Measurements from ENCODE around the gene DDX17.

The DDX17 gene

DNA sequence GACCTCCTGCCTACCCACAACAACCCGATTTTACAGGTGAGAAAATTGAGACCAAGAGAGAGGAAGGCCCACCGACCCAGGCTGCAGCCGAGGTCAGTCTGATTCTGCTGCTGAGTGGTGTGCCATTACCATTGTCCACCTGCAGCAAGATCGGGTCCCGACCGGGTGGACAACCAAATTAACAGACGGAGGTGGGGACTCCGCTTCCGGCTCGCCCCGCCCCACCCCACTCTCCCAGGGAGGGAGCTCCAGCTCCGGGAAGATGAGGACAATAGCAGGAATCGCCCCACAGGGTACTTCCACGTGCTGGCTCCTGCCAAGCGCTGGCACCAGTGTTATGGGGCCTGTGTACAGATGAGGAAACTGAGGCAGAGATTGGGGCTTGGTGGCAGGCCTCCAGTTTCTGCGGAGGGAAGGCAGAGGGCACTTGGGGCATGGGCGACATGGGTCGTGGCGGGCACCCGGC is 38.6 kb downstream of the DDX17 start:
- Histone ChIP-seq H2BK12ac (ENCODE audit: low read length in 2 of 2) (peak overlapping the region in 1 of 2 experiments; percentile 45), H2AK5ac (ENCODE audit: low read length, severe bottlenecking) (peak overlapping the region; percentile 60), H3K79me1 (replicated peaks; ENCODE audit: low read length, poor library complexity, severe bottlenecking) (peaks cover 25% of the 10 kb centered on the region), H3K4me1 (ENCODE audit: control insufficient read depth, insufficient read depth, low read depth, low read length) (peaks cover 28% of the 10 kb centered on the region), H4K8ac (ENCODE audit: low read length) (peak overlapping the region; percentile 99), H2BK120ac (ENCODE audit: low read depth, low read length) (peak overlapping the region; percentile 95), H3K9me3 (ENCODE audit: control insufficient read depth, low read length) (no peaks in the 10 kb centered on the region), H3K4ac (ENCODE audit: low read depth in 1 of 2, low read length in 2 of 2) (peak overlapping the region; percentile 94 to 96), H2AFZ (ENCODE audit: low read depth, low read length) (peak overlapping the region; percentile 85), H3K4me2 (ENCODE audit: low read length, poor library complexity, severe bottlenecking) (peak overlapping the region; percentile 97), H3K23ac (ENCODE audit: low read length in 2 of 2) (peak overlapping the region in 1 of 2 experiments; percentile 46), H3K27ac (ENCODE audit: low read length, poor library complexity, severe bottlenecking) (no peak overlapping the region), H3K9ac (ENCODE audit: low read length) (peak overlapping the region; percentile 94), H4K91ac (ENCODE audit: low read length) (peak overlapping the region; percentile 96), H3K18ac (ENCODE audit: low read depth in 1 of 2, low read length in 2 of 2) (peak overlapping the region; percentile 97 to 99), H3K36me3 (ENCODE audit: control insufficient read depth in 1 of 2, insufficient read depth in 2 of 2, low read depth in 1 of 2, low read length in 2 of 2) (peaks cover 11 to 13% of the 10 kb centered on the region in 2 experiments), H3K4me3 (ENCODE audit: insufficient read depth in 1 of 2, low read depth in 1 of 2, low read length in 2 of 2) (peak overlapping the region; percentile 75 to 88), H2BK5ac (ENCODE audit: low read depth, low read length, poor library complexity, severe bottlenecking) (no peak overlapping the region), H2BK15ac (ENCODE audit: low read depth, poor library complexity, severe bottlenecking) (peak overlapping the region; percentile 34), H3K27me3 (ENCODE audit: control insufficient read depth in 1 of 2, insufficient read depth in 1 of 2, low read length in 2 of 2) (peaks cover 0 to 18% of the 10 kb centered on the region in 2 experiments), H3K14ac (ENCODE audit: low read length in 2 of 2) (peak overlapping the region in 1 of 2 experiments; percentile 73)
- 37% methylated on average over 17 of the region's 20 CpGs for WGBS
- no peak for DNase-seq

- peaks cover 34% of the 10 kb centered on the region for H3K4me1 ChIP-seq (ENCODE audit: control insufficient read depth, insufficient read depth, low read depth, low read length)
- H3K18ac ChIP-seq (ENCODE audit: low read depth in 1 of 2, low read length in 2 of 2): no peak overlapping the region
- H3K27ac ChIP-seq (ENCODE audit: low read length, poor library complexity, severe bottlenecking): no peak overlapping the region
- no peak overlapping the region for H4K91ac ChIP-seq (ENCODE audit: low read length)
- H2AK5ac ChIP-seq (ENCODE audit: low read length, severe bottlenecking): no peak overlapping the region
- H3K27me3 ChIP-seq (ENCODE audit: control insufficient read depth in 1 of 2, insufficient read depth in 1 of 2, low read length in 2 of 2): peaks cover 5 to 33% of the 10 kb centered on the region in 2 experiments
- H3K9ac ChIP-seq (ENCODE audit: low read length): no peak overlapping the region
- no peak overlapping the region for H2BK12ac ChIP-seq (ENCODE audit: low read length in 2 of 2)
- no peak overlapping the region for H3K4me3 ChIP-seq (ENCODE audit: insufficient read depth in 1 of 2, low read depth in 1 of 2, low read length in 2 of 2)
- H2BK120ac ChIP-seq (ENCODE audit: low read depth, low read length): no peak overlapping the region
- peaks cover 19% of the 10 kb centered on the region for H3K79me1 ChIP-seq (replicated peaks; ENCODE audit: low read length, poor library complexity, severe bottlenecking)
- H3K36me3 ChIP-seq (ENCODE audit: control insufficient read depth in 1 of 2, insufficient read depth in 2 of 2, low read depth in 1 of 2, low read length in 2 of 2): peaks cover 5 to 8% of the 10 kb centered on the region in 2 experiments
- 72% methylated on average over 26 of the region's 26 CpGs for WGBS
- H3K4ac ChIP-seq (ENCODE audit: low read depth in 1 of 2, low read length in 2 of 2): no peak overlapping the region
- H2BK15ac ChIP-seq (ENCODE audit: low read depth, poor library complexity, severe bottlenecking): no peak overlapping the region
- no peak overlapping the region for H3K4me2 ChIP-seq (ENCODE audit: low read length, poor library complexity, severe bottlenecking)
- H3K9me3 ChIP-seq (ENCODE audit: control insufficient read depth, low read length): no peaks in the 10 kb centered on the region
- no peak overlapping the region for H2BK5ac ChIP-seq (ENCODE audit: low read depth, low read length, poor library complexity, severe bottlenecking)
- H3K23ac ChIP-seq (ENCODE audit: low read length in 2 of 2): no peak overlapping the region
- H2AFZ ChIP-seq (ENCODE audit: low read depth, low read length): no peak overlapping the region
- peak overlapping the region; percentile 9 for H4K8ac ChIP-seq (ENCODE audit: low read length)
- no peak overlapping the region for H3K14ac ChIP-seq (ENCODE audit: low read length in 2 of 2)
- no peak for DNase-seq
Measured at GRCh38 chr22:38465673-38466490, 40.2 kb downstream of the DDX17 start.

DNA sequence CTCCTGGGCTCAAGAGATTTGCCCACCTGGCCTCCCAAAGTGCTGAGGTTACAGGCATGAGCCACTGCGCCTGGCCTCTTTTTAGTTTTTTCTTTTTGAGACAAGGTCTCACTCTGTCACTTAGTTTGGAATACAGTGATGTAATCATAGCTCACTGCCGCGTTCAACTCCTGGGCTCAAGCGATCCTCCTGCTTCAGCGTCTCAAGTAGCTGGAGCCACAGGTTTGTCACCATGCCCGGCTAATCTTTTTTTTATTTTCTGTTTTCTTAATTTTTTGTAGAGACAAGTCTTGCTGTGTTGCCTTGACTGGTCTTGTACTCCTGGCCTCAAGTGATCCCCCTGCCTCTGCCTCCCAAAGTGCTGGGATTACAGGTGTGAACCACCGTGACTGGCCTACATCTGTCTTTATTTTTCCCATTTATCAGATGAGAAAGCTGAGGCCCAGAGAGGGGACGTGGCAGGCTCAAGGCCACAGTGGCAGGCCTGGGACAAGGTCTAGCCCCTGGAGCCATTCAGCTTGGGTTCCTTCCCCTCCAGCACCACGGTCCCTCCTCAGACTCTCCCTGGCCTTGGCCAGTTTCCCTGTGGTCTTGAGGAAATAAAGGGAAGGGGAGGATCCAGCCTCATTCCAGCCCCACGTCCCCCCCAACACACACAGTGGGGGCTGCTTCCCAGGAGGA is 41.0 kb downstream of the DDX17 start:
- Histone ChIP-seq H3K14ac (ENCODE audit: low read length in 2 of 2) (no peak overlapping the region), H2AFZ (ENCODE audit: low read depth, low read length) (no peak overlapping the region), H3K4me2 (ENCODE audit: low read length, poor library complexity, severe bottlenecking) (no peak overlapping the region), H3K9ac (ENCODE audit: low read length) (no peak overlapping the region), H2BK12ac (ENCODE audit: low read length in 2 of 2) (no peak overlapping the region), H2BK5ac (ENCODE audit: low read depth, low read length, poor library complexity, severe bottlenecking) (no peak overlapping the region), H3K4me3 (ENCODE audit: insufficient read depth in 1 of 2, low read depth in 1 of 2, low read length in 2 of 2) (no peak overlapping the region), H3K23ac (ENCODE audit: low read length in 2 of 2) (no peak overlapping the region), H2AK5ac (ENCODE audit: low read length, severe bottlenecking) (no peak overlapping the region), H4K8ac (ENCODE audit: low read length) (no peak overlapping the region), H4K91ac (ENCODE audit: low read length) (no peak overlapping the region), H2BK120ac (ENCODE audit: low read depth, low read length) (no peak overlapping the region), H3K9me3 (ENCODE audit: control insufficient read depth, low read length) (no peaks in the 10 kb centered on the region), H3K4ac (ENCODE audit: low read depth in 1 of 2, low read length in 2 of 2) (no peak overlapping the region), H3K36me3 (ENCODE audit: control insufficient read depth in 1 of 2, insufficient read depth in 2 of 2, low read depth in 1 of 2, low read length in 2 of 2) (peaks cover 0 to 1% of the 10 kb centered on the region in 2 experiments), H3K18ac (ENCODE audit: low read depth in 1 of 2, low read length in 2 of 2) (no peak overlapping the region), H3K4me1 (ENCODE audit: control insufficient read depth, insufficient read depth, low read depth, low read length) (peaks cover 34% of the 10 kb centered on the region), H3K79me1 (replicated peaks; ENCODE audit: low read length, poor library complexity, severe bottlenecking) (peaks cover 14% of the 10 kb centered on the region), H3K27me3 (ENCODE audit: control insufficient read depth in 1 of 2, insufficient read depth in 1 of 2, low read length in 2 of 2) (peaks cover 12 to 41% of the 10 kb centered on the region in 2 experiments), H2BK15ac (ENCODE audit: low read depth, poor library complexity, severe bottlenecking) (no peak overlapping the region), H3K27ac (ENCODE audit: low read length, poor library complexity, severe bottlenecking) (no peak overlapping the region)
- DNase-seq: no peak
- 90% methylated on average over 7 of the region's 10 CpGs for WGBS

Measured in mesenchymal stem cell (in vitro differentiated cells and primary cell).